ENCODE results near the gene RASL10B.

Gene RASL10B

GRCh38 chr17:35716897-35717465 is 14.5 kb upstream of the RASL10B start:
- DNase-seq (ENCODE audit: extremely low read depth in 1 of 2, low read depth in 1 of 2), result no peak

GRCh38 chr17:35717475-35717874 is 14.0 kb upstream of the RASL10B start:
- DNase-seq (ENCODE audit: extremely low read depth in 1 of 2, low read depth in 1 of 2), result no peak

- no peak for DNase-seq (ENCODE audit: extremely low read depth in 1 of 2, low read depth in 1 of 2)
Measured at GRCh38 chr17:35723735-35724134, 7.7 kb upstream of the RASL10B start.

GRCh38 chr17:35725058-35725457 is 6.4 kb upstream of the RASL10B start:
- no peak for DNase-seq (ENCODE audit: extremely low read depth in 1 of 2, low read depth in 1 of 2)

DNA sequence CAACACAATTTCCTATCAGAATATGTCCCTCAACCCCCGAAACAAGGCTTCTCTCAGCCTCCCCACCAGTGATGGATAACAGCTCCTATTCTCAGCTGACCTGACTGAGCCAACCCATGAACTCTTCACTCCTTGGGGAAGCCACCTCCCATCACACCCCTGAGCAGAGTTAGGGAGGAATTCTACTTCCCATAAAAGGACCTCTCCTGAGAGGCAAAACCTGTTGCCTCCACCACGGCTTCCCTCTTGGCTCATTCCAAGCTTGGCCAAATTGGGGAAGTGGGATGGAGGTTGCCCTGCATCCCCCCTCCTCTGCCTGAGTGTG is 5.7 kb upstream of the RASL10B start:
- DNase-seq (ENCODE audit: extremely low read depth in 1 of 2, low read depth in 1 of 2), result no peak

DNA sequence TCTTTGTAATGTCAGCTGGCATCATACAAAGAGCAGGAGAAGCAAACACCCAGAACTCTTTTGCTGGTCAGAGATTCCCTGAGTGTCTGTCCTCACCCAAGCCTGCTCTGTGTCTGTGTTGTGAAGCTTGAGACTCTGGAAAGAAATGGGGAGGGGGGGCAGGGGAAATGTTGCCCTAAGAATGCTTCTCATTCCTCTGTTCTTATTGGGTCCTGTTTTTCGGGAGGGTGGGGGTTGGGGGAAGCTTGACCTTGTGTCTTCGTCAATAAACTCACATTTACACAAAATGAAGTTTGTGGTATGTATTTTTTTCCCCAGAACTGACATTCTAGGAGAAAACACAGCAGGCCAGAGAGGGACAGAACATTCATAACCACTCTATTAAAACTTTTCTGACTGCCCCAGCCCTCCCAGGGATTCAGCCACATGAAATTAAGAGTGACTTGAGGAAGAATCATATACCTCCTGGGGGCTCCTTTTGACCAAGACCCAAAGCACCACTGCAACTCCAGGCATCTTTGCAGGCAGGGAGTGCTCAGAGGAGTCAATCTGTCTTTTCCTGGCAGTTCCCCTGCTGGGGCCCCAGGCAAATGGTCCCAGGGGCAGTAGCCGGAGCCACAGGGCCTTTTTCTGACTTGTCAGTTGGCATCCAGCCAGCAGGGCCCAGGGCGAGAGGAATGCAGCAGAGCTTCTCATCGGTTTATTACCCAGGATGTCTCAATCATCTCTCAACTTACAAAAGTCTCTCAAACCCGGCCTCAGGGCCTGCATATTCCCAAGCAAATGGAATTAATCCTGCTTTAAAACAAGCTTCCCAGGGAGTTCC is 5.1 kb upstream of the RASL10B start:
- no peak for DNase-seq (ENCODE audit: extremely low read depth in 1 of 2, low read depth in 1 of 2)

GRCh38 chr17:35726953-35727460 is 4.4 kb upstream of the RASL10B start:
- no peak for DNase-seq (ENCODE audit: extremely low read depth in 1 of 2, low read depth in 1 of 2)

GRCh38 chr17:35727635-35728034 is 3.8 kb upstream of the RASL10B start:
- DNase-seq (ENCODE audit: extremely low read depth in 1 of 2, low read depth in 1 of 2), result no peak

GRCh38 chr17:35728551-35728950 is 2.9 kb upstream of the RASL10B start:
- no peak for DNase-seq (ENCODE audit: extremely low read depth in 1 of 2, low read depth in 1 of 2)

DNA sequence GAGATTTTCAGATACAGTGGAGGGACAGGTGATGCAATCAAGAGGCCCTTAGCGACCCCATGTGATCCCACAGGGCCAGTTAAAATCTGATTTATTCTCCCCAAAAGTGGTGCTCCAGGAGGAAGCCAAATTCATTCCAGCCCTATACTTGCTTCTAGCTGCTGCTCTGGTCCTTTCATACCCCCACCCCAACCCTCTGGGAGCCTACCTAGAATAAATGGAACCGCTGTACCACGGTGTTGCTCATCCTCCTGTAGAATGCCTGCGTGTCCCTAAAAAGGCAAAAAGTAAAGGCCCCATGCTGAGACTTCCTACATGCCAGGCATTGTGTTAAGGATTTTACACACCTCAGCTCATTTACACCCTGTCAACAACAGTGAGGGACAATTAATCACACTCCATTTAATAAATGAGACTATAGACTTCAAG is 2.0 kb upstream of the RASL10B start:
- no peak for DNase-seq (ENCODE audit: extremely low read depth in 1 of 2, low read depth in 1 of 2)

DNA sequence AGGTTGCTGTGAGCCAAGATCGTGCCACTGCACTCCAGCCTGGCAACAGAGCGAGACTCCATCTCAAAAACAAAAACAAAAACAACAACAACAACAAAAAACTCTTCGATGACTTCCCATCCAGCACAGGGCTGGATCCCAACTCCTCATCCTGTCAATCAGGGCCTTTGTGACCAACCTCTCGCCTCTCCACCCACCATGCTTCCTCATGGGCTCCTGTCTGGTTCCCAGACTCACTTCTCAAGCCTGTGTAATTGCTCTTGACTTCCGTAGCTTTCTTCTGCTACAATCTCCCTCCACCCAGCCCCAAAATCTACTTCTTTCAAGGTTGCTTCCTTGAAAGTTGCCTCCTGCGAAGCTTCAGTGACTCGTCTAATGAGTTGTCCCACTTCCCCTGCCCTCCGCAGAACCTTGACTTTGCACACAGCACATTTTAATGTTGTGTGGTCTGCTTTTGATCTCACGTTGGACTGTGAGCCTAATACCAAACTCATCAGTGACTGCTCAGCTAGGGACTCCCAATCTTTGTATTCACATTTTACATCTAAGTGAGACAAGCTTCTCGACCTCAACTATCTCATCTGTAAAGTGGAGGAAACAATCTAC is 936 bp upstream of the RASL10B start:
- DNase-seq (ENCODE audit: extremely low read depth in 1 of 2, low read depth in 1 of 2), result no peak

- no peak for DNase-seq (ENCODE audit: extremely low read depth in 1 of 2, low read depth in 1 of 2)
Measured at GRCh38 chr17:35731917-35732805, 722 bp downstream of the RASL10B start.

DNA sequence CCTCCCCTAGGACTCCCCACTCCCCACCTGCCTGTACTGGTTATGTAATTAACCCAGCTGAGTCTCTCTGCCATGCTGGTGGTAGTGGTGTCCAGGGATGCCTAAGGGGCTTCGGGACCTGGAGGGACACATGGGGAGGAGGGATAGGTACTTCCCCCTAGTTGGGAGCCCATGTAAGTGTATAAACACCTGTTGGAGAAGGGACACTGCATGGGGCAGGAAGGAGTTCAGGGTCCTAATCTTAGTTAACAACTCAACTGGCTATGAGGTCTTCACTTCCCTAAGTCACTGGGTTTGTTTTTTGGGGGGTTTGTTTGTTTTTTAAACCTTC is 1.3 kb downstream of the RASL10B start:
- DNase-seq (ENCODE audit: extremely low read depth in 1 of 2, low read depth in 1 of 2), result no peak

DNA sequence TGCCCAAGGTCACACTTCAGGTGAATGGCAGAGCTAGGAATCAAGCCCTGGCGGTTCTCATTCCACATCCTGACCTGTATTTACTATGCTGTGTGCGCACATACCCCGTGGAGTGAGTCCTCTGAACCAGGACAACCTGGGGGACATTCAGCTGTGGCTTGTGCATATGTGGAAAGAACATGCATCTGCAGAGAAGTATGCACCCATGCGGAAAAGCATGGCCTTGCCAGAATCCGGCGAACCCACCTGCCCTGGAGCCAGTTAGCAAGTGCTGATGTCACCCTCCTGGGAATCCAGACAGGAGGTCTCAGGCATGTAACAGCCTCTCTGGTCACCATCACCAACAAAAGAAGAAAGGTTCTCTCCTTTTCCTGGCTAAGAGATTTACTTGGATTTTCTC is 1.9 kb downstream of the RASL10B start:
- DNase-seq (ENCODE audit: extremely low read depth in 1 of 2, low read depth in 1 of 2), result no peak

GRCh38 chr17:35734396-35734795 is 3.0 kb downstream of the RASL10B start:
- no peak for DNase-seq (ENCODE audit: extremely low read depth in 1 of 2, low read depth in 1 of 2)

GRCh38 chr17:35735036-35735805 is 3.8 kb downstream of the RASL10B start:
- DNase-seq (ENCODE audit: extremely low read depth in 1 of 2, low read depth in 1 of 2), result no peak

DNA sequence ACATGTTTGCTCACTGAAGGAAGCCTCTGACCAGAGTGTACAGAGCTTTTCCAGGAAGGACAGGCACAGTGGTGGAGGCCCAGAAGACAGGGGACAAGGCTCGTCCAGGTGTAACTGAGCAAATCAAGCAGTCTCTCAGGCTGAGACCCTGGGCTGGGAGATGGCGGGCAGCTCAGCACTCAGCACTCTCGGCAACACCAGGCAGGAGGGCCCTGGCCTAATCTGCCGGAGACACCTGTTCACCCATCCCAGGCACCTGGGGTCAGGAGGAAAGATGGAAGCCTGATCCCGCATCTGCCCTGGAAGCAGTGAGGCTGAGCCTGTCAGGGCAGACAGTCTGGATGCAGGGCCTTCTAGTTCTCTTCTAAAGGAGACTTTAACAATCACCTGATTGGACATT is 4.8 kb downstream of the RASL10B start:
- no peak for DNase-seq (ENCODE audit: extremely low read depth in 1 of 2, low read depth in 1 of 2)

DNA sequence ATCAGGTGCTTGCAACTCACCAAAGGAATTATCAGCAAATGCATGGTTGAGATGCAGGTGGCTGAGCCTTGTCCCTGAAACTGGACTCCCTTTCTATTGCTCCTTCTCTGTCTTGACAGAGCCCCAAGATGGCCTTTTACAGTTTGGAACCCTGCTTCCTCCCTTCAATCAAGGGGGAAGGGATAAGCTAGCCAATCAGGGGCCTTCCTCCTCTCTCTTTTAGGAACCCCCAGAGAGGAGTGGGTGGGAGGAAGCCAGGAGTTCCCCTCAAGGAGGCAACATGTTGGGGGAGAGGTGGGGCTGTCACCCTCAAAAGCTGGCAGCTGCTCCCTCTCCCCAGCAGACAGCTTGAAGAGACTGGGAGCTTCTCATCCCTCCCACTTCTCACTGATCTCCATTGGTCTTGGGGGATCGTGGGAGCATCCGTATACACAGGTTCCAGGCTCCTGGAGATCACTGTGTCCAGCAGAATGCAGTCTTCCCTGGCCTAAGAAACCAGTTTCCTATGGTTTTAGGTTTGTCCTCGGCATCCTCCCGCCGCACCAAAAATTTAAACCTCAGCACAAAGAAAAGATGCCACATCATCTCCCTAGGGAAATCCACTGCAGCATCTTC is 7.2 kb downstream of the RASL10B start:
- no peak for DNase-seq (ENCODE audit: extremely low read depth in 1 of 2, low read depth in 1 of 2)

DNA sequence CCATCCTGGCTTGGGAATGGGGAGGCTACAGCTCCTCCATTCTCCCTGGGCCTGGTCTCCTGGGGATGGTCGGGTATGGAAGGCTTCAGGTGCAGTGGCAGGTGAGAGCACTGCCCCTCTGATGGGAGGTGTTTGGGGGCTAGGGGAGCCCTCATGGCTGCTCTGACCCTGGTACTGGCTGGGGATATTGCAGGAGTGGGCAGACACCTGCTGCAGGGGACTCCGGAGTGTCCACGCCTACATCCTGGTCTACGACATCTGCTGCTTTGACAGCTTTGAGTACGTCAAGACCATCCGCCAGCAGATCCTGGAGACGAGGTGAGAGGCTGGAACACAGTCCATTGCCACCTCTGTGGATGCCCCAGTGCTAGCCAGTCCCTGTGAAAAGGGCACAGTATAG is 8.8 kb downstream of the RASL10B start:
- no peak for DNase-seq (ENCODE audit: extremely low read depth in 1 of 2, low read depth in 1 of 2)
